AG08395 (cell line): Measurements from ENCODE around the gene PRR14.

Experiments used
- DNase-seq: peaks from one replicate; pipeline ENCODE4 v3.0.0; 2012; ENCODE audit warnings: mixed read lengths, low spot score

PRR14 gene

GRCh38 chr16:30650369-30651123 is at the start of gene PRR14:
Gene PRR14, plus strand, starts transcription at chr16:30650960. Its CDS starts 686 bp downstream, at chr16:30651646.
- peak; percentile 95 for DNase-seq

- DNase-seq = no peak
Measured at GRCh38 chr16:30601966-30602365, 48.8 kb upstream of the PRR14 start.

GRCh38 chr16:30602616-30603277 is 48.0 kb upstream of the PRR14 start:
- peak; percentile 29 for DNase-seq

- DNase-seq = no peak
Measured at GRCh38 chr16:30603945-30604315, 46.8 kb upstream of the PRR14 start.

- no peak for DNase-seq
Measured at GRCh38 chr16:30604316-30604947, 46.3 kb upstream of the PRR14 start.

GRCh38 chr16:30605158-30605557 is 45.6 kb upstream of the PRR14 start:
- no peak for DNase-seq

GRCh38 chr16:30606004-30606403 is 44.8 kb upstream of the PRR14 start:
- DNase-seq = no peak

- DNase-seq = peak; percentile 58
Measured at GRCh38 chr16:30609002-30609925, 41.5 kb upstream of the PRR14 start.

GRCh38 chr16:30609926-30610839 is 40.6 kb upstream of the PRR14 start, which contains the start of gene ZNF689:
Gene ZNF689, minus strand, starts transcription at chr16:30610389. Its CDS starts 348 bp downstream, at chr16:30610041.
- DNase-seq = peak; percentile 99

GRCh38 chr16:30615358-30616091 is 35.2 kb upstream of the PRR14 start:
- peak; percentile 13 for DNase-seq

GRCh38 chr16:30619202-30619601 is 31.6 kb upstream of the PRR14 start:
- no peak for DNase-seq

- DNase-seq = no peak
Measured at GRCh38 chr16:30619638-30620037, 31.1 kb upstream of the PRR14 start.

- no peak for DNase-seq
Measured at GRCh38 chr16:30620169-30620568, 30.6 kb upstream of the PRR14 start.

GRCh38 chr16:30621765-30622164 is 29.0 kb upstream of the PRR14 start:
- DNase-seq = peak; percentile 56

GRCh38 chr16:30622455-30623032 is 28.2 kb upstream of the PRR14 start:
- no peak for DNase-seq

- no peak for DNase-seq
Measured at GRCh38 chr16:30623536-30624283, 27.1 kb upstream of the PRR14 start.

- no peak for DNase-seq
Measured at GRCh38 chr16:30626236-30626635, 24.5 kb upstream of the PRR14 start.

GRCh38 chr16:30628628-30629540 is 21.9 kb upstream of the PRR14 start:
- DNase-seq = peak; percentile 76
